Activated T-cell treated with anti-CD3 and anti-CD28 coated beads for 4 hours (primary cell): ENCODE results near the gene HYDIN.
"Not testable (repeated sequence)": the region's sequence is repeated elsewhere in the genome, so short reads cannot be mapped to it uniquely, and the experiment has no call there.

Source experiments
- DNase-seq: peaks from one replicate; pipeline ENCODE4 v3.0.0-alpha.2; 2020

HYDIN gene

DNA sequence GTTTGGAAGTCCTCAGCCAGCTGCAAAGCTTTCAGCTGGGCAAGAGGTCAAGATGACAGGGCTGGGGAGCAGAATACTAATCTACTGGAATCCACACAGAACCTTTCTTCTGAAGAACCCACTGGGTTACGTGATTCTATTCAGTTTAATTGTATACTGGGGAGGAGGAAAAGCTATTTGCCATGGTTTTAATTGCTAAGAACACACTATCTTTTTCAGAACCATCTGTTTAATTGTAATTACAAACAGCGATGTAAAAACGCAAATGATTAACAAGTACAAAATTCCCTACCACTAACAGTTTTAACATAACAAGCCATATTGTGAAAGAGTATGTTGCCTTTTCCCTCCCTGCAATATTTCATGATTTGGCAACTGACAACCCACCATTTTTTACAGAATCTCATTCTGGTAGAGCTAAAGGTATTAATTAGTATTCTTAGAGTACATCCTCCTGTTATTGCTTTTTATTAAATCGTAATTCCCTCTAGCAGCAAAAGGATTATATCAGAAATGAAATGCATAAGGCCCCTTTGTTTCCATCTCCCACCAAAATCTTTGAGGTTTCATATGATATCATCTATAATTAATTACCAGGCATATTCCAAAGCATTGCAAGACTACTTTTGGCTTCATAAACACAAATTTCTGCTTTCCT is 12.1 kb downstream of the HYDIN start:
- DNase-seq: no peak

DNA sequence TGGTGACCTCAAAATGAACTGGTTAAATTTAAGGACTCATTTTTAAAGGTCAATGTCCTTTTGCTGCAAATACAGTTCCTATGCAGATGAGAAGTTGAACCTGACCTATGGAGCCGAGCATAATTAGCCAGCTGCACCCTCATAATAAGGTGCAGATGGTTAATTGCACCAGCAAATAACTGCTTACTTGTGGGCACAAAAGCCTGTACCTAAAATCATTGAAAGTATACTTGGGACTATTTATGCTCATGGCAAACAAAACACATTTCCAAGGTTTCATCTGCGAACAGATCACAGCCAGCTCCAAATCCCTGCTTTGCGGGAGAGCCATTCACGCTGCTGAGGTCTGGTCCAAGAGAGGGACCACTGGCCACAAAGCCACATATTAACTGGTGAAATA is 13.0 kb downstream of the HYDIN start:
- no peak for DNase-seq

DNA sequence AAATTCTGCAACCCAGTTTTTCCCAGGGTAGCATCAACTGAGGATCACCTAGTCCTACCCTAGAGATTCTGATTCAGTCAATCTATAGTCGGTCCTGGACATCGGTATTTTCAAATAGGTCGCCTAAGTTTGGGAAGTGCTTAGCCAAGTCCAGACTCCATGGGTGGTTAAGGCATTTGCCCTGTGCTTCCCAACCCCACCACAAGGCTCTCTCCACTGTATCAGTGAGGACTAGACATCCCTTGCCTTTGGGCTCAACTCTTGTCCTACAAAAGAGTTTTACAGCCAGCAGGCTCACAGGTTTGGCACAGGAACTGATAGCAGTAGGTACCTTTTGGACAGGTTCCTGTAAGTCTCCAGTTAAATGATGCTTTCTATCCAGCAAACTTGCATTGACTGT is 13.8 kb downstream of the HYDIN start:
- no peak for DNase-seq

DNA sequence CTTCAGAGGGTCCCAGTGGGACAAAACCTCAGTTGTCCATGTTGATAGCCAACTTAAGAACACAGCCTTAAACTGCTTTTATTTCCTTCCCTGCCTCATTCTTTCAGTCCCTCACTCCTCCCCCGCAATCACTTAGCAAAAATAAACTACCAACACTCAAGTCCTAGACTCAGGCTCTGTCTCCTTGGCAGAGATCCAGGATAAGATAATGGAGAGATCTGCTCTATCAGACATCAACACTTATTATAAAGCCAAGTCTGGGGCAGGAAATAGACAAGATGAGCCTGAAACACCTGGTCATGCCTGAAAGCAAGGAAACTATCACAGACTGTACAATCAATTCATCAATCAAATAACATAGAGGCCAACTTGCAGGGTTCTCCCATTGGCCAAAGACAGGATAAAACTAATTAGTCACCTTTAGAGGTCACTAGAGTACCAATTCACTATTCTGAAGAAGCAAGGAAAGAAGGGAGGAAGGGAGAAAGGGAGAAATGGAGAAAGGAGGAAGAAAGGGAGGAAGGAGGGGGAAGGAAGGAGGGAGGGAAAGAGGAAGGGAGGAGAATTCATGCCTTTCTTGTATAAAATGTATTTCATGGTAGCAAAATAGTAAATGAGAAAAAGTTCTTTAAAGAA is 15.7 kb downstream of the HYDIN start:
- no peak for DNase-seq

DNA sequence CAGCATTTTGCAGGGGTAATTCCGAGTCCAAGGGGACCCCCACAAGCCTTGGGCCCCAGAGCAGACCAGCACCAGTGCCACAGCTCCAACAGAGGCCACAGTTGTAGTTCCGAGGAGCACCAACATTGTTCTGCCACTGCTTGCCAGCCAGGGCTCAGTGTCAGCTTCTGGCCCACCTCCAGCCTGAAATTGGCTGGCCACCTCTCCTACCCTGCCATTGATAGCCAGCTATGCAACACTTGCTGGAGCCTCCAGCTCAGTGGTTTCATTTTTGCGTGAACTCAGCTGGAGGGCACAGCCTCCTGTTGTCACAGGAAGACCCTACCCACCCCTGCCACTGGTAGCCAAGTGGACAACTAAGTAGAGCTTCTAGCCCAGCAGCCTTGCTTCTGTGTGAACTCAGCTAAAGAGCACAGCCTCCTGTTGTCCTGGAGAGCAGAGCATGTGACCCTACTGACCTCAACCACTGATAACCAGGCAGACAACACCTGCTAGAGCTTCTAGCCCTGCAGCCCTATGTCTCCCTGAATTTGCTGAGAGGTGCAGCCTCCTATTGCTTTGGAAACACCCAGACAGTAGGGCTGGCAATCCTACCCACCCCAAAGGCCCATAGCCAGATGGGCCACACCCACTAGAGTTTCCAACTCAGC is 24.9 kb downstream of the HYDIN start:
- no peak for DNase-seq

DNA sequence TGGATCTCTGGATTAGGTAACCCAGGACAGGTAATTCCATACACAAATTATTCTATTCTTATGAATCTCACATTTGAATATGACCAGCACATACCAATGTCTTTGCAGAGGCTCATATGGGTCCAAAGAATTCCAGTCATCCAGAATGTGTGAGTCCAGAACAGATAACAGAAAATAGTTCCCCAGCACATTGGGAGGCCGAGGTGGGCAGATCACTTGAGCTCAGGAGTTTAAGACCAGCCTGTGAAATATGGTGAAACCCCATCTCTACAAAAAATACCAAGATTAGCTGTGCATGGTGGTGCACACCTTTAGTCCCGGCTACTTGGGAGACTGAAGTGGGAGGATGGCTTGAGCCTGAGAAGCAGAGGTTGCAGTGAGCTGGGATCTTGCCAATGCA is 26.9 kb downstream of the HYDIN start:
- DNase-seq: no peak

DNA sequence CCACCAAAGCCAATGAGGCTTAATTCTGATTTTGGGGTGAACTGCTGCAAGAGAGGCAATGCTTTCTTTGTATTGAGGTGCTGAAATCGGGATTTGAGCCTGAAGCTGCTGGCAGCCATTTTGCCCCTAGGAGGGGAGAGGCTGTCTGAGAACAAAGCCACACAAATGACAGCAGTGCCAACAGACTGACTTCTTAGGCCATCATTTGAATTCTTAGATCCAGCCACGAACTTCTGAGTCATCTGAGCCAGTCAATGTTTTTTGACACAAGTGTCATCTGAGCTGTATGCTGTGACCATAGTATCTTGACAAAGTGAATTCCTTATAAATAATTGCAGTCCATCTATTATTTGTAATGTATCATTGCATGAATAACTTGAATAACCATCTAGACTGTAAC is 29.0 kb downstream of the HYDIN start:
- no peak for DNase-seq

DNA sequence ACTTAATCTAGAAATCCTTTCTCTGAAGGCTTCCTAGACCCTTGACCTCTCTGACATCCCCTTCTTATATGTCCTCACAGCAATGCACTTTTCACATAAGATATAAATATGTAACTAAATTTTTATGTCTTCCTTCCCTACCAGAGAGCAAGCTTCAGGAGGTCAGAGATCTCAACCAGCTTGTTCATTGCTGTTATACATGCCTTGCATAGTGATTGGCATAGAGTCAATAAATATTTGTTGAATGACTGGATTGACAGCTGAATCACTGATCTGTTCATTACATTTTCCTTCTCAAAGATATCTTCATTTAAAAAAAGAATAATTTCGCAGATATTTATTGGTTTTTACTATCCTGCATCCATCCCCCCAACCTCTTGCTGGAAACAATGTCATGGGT is 29.5 kb downstream of the HYDIN start:
- no peak for DNase-seq

DNA sequence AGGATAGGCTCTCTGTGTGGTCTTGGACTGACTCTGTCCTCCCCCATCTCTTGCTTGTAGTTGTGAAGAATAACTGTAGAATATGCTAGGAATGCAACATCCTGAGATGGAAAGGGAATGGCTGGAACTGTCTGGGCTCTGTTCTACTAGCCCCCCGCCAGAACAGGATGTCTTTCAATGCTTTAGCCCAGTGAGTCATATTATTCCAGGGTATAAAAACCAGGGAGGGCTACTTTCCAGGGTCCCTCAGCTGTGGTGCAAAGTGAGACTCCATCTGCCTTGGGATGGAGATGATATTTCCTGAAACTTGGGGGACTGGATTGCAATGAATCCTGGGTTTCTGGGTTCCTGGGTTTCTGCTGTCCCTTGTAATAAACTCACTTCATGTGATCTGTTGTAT is 32.1 kb downstream of the HYDIN start:
- DNase-seq: no peak

DNA sequence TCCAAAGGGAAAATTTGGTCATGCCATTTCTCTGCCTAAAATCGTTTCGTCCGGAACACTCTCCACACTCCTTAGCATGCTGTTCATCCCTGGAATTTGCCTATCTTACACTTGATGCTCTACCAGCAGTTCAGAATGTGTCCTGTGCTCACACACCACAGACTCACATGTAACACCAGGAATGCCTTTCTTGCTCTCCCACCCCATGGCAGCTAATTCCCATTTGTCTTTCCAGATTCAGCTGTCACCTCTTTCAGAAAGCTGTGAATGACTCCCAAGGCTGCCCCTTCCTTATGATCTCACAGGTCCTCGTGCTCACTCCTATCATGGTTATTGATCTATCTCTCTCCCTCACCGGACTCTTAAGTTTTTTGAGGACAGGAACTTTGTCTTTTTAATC is 38.1 kb downstream of the HYDIN start:
- no peak for DNase-seq

DNA sequence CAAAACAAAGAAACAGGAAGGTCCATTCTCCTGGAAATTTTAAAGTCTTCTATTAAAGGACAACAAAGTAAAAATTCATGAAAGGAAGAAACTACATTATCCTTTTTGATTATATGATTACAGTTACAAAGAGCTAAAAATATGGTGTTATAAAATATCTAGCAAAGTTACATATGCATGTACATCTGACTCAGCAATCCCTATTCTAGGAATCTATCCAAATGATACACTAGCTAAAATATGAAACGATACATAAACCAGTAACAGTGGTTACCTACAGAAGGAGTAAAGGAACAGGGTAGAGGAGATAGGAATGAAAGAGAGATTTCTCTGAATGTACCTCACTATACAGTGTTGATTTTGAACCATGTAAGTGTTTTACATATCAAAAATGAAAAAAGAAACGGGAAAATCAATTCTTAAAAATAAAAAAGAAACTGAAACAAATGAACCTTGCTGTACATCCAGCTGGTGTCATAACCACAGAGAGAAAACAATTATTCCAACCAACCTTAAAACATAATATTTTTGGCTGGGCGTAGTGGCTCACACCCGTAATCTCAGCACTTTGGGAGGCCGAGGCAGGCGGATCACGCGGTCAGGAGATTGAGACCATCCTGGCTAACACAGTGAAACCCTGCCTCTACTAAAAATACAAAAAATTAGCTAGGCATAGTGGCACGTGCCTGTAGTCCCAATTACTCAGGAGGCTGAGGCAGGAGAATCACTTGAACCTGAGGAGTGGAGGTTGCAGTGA is 41.4 kb downstream of the HYDIN start:
- no peak for DNase-seq

DNA sequence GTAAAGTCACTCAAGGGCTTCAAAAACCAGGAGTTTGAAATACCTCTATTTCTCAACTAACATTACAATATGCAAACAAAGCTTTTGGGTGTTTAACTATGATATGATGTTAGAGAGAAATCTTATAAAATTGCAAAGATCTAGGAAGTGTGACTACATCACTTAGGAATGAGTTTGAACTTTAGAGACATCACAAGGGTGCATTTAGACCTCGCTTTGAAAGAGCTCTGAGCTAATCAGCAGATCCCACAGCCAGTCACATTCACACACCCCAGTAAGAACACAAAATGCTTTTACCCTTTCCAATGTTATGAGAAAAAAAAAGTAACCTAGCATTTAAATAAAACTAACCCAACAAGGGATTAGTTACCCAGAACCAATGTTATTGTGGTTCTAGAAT is 45.2 kb downstream of the HYDIN start:
- no peak for DNase-seq

DNA sequence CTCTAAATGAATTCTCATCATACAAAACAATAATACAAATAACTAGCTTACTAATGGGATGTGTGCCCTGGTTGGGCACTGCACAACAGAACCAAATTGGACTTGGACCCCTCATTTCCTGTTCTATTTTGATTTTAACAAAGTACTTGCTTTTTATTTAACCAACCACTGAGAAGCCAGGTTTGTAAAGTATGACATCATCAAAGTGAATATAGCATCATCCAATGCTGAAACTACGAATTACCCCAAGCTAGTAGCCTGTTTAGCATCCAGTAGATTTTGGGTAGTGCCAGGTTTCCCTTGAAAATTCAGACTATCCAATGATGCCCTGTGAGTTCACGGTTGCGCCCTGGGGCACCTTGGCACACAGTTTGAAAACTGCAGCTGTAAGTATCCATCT is 51.0 kb downstream of the HYDIN start:
- no peak for DNase-seq

DNA sequence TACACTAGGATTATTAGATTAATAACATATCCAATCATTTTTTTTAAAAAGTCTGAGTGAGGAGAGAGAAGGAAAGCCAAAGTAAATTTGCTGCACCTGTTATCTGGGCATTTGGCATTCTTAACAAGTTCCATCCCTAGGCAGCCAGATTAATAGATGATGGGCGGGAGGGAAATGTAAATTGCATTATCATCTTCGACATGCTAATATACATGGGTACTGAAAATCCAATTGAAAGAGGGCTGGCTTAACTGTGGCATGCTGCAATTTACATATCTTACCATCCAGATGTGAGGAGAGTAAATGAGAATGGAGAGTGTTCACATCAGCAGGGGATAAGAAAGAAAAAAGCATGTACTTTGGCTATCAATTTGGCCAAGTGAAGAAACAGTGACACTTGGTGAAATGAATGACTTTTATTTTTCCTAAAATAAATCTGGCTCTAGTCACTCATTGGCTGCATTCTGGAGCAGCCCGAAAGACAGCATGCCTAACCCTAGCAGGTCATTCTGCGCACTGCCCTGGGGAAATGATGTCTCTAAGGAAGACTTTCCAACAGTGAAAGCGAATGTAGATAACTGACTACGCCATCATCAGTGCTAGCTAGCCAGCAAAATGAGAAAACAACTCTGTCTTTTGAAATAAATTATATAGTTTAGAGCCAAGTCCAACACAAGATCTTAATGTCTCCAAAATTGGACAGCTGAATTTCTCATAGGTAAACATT is 57.9 kb downstream of the HYDIN start:
- no peak for DNase-seq

DNA sequence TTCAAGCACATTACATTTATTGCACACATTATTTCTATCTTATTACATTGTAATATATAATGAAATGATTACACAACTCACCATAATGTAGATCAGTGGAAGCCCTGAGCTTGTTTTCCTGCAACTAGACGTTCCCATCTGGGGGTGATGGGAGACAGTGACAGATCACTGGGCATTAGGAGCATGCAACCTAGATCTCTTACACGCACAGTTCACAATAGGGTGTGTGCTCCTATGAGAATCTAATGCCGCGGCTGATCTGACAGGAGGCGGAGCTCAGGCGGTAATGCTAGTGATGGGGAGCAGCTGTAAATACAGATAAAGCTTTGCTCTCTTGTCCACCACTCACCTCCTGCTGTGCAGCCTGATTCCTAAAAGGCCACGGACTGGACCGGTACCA is 69.5 kb downstream of the HYDIN start:
- not testable (repeated sequence) for DNase-seq

DNA sequence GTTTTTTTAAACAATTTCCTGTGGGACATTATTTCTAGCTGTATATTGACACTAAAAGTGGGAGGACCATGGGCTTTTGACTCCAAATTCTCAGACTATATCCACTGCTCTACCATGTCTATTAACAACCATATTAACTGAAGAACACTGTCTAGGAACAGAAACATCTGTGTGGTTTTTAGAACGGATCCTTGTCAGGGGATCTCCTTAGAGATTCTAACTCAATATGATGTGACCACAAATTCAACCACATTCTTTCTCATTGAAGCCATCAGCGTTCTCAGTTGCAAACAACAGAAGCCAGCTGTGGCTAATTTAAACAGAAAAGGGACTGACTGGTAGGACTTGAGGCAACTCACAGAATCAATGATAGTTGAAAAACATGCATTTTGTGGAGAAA is 73.2 kb downstream of the HYDIN start:
- not testable (repeated sequence) for DNase-seq

DNA sequence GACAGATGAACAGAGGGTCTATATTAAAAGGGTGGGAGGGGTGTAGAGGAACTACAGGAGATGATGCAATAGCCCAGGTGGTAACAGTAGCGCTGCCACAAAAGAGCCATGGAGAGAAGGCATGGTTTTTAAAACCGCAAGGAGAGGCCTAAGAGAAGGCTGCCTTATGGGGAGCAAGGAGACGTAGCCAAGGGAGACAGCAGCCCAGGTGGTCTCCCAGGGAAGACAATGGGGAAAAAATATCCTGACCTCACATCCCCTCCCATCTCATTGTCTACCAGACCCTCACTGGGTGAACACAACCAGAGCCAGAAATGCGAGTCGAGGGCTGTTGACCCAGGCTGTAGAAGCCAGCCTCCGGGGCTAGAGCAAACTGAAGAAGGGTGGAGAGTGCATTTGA is 77.2 kb downstream of the HYDIN start:
- not testable (repeated sequence) for DNase-seq

DNA sequence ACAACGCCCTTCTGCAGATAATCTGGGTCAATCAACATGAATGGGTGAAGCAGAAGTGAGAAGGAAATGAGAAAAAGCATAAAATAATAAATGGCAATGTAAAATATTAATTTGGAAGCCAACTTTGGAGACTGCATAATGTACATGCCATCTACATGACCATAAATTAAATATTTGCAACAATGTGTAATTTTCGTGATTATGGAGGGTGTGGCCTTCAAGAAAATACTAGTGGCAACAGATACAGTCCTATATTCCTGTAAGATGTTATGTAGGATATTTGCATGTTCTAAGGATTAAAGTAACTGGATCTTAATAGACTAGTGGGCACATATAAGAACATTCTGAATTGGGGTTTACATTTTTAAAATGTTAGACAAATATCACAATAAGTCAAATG is 78.9 kb downstream of the HYDIN start:
- not testable (repeated sequence) for DNase-seq

DNA sequence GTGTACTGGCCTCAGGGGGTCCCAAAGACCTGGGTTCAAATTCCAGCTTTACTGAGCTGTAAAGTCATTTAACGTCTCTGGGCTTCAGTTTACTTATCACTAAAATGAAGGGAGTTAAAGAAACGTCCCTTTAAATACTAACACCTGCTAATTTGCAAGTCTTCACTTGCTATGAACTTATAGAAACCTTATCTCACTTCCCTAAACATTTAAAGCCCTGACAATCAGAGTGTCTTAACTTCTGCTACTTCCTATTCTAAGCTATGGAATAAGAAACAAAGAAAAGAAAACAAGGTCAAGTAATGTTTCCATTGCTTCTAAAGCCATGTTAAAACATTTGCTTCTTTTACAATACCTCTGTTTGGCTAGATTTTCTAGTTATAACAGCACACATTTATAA is 87.3 kb downstream of the HYDIN start:
- not testable (repeated sequence) for DNase-seq

DNA sequence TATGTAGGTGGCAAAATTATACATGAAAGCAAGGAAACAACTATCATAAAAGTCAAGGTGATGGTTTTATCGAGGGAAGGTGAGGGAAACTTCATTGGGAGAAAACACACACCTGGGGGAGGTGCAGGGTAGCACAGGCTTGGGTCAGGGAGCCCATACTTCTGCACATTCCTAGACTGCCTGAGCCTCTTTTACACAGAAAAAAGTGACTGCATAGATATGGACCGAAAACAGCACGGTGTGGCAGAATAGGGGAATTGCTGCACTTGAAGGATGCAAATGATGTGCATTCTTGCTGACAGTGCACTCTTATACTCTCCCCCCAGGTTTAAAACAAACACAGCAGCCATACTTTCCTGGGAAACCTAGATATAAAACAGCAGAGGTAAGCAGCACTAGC is 120.0 kb downstream of the HYDIN start:
- not testable (repeated sequence) for DNase-seq

DNA sequence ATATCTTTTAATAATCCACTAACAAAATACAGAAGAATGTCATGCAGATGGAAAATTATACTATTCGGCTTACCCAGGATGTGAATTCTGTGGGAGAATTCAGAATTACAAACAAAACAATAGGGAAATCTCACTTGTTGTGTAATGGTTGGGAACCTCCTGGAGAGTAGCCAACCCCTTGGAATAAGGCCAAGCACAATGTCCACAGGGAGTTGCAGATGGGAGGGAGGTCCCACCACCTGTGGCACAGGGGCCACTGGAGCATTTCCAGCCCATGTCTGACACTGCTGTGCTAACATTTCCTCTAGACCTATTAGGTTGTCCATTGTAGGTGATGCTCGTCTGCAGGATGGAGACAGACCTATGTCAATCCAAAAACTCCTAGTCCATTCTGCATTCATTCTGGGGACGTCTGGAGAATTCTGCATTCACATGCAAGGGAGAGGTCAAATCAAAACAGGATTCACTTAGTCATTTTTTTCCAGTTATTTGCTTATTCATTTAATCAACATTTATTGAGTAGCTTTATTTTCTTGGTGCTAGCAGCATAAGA is 120.8 kb downstream of the HYDIN start:
- not testable (repeated sequence) for DNase-seq

DNA sequence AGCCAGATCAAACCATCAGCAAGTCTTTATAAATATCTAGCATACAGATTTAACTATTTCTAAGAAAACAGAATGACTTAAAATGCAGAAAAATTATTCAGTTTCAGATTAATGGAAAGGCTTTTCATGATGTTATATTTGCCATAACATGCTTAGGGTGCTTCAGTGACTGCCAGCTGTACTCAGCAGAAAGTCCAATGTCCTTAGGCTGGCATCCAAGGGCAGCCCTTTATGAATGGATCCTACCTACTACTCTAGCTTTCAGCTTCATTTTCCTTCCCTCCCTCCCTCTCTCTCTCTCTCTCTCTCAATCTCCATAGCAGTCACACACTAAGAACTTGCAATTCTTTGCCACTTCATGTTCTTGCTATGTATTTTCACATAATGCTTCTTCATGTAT is 124.6 kb downstream of the HYDIN start:
- not testable (repeated sequence) for DNase-seq

DNA sequence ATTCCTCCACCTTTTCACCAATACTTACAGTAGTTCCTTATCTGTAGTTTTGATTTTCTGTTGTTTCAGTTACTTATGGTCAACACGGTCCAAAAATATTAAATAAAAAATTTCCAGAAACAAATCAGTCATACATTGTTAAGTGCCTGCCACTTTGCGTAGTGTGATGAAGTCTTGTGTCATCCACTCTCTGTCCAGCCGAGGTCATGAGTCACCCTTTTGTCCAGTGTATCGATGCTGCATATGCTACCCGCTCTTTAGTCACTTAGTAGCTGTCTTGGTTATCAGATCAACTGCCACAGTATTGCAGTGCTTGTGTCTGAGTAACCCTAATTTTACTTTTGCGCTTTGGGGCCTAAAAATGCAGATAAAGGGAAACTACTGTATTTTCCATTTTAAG is 146.9 kb downstream of the HYDIN start:
- not testable (repeated sequence) for DNase-seq
